ENCODE measurements around the gene ZCCHC7.
"Not testable (repeated sequence)": the region's sequence is repeated elsewhere in the genome, so short reads cannot be mapped to it uniquely, and the experiment has no call there.

ZCCHC7 gene

DNA sequence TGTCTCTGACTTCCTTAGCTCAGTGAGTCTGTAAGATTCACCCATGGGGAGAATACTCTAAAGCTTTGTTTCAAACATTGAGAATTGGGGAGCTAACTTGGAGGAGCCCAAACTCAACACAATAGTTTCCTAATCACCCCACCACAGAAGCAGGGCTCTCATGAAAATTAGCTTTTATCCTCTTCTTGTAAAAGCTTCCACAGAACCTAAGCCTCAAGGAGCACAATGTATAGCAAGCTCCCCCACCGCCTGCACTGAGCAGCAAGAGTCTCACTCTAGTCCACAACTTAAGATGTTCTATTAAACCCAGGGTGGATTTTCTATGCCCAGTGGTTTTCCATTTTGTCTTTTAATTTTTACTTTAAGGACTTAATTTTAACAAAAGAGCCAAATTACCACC is 253.2 kb downstream of the ZCCHC7 start:
- DNase-seq (ENCODE audit: low read depth in 2 of 2): no peak

DNA sequence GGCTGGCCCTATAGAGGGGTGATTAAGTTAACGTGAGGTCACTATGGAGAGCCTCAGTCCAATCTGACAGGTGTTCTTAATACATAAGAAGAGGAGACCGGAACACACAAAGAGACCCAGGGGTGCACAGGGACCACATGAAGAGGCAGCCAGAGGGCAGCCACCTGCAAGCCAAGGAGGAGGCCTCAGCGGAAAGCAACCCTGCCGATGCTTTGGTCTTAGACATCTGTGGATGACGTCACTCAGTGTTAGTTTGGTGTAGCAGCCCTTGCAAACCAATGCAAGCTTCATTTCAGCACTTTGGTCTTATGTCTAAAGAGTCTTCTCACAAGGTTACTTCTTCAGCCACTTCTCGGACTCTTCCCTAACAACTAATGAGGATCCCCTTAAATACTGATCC is 254.5 kb downstream of the ZCCHC7 start:
- no peak for DNase-seq (ENCODE audit: low read depth in 2 of 2)

DNA sequence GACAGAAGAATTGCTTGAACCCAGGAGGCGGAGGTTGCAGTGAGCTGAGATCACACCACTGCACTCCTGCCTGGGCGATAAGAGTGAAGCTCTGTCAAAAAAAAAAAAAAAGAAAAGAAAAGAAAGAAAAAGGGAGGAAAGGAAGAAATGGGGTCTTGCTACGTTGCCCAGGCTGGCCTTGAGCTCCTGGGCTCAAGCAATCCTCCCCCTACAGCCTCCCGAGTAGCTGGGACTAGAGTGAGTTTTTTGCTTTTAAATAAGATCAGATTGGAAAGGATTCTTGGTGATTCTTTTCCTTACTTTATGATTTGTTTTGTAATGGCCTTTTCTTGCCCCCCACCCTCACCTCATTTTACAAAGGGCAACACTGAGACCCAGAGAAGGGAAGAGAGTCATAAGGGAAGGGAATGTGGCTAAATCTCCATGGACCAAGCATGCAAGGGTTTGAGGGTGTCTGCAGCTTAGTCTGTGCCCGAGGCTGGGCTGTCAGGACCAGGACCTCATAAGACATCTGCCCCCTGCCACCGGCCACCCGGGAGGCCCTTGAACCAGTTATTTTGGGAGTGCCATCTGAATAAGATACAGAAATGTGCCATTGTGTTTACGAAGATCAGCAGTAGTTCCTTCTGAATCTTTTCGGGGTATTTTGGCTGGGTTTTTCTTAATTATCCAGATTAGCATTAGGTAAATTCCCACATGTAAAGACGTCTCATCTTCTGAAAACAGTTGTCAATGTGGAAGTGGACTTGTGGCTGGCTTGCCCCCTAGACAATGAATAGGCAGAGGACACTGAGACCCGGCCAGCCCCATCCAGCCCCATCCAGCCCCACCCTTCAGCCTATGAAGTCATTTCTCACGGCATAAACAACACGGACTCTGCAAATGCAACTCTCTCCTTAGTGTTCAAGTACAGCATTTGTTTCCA is 257.6 kb downstream of the ZCCHC7 start:
- no peak for DNase-seq (ENCODE audit: low read depth in 2 of 2)

DNA sequence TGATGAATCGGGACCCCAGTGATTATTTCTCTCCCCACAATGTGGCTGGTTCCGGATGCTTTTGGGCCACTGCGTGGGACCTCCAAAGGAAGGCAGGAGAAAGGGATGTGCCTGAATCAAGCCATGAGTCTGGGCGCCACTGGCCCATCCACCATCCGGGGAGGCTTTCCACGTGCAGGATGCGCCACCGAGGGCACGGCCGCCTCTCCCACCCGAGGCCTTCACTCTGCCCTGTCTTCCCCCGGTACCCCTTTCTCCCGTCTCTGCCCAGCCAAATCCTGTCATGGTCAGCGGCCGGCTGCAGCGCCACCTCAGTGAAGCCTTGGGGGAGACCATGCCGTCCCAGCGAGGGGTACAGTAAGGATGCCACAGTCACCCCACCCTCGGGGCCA is 258.2 kb downstream of the ZCCHC7 start:
- no peak for DNase-seq (ENCODE audit: low read depth in 2 of 2)

- no peak for DNase-seq (ENCODE audit: low read depth in 2 of 2)
These were observed 259.5 kb downstream of the ZCCHC7 start for GRCh38 chr9:37379835-37380234.

- DNase-seq (ENCODE audit: low read depth in 2 of 2): no peak
These were observed 260.2 kb downstream of the ZCCHC7 start for GRCh38 chr9:37380570-37380969.

DNA sequence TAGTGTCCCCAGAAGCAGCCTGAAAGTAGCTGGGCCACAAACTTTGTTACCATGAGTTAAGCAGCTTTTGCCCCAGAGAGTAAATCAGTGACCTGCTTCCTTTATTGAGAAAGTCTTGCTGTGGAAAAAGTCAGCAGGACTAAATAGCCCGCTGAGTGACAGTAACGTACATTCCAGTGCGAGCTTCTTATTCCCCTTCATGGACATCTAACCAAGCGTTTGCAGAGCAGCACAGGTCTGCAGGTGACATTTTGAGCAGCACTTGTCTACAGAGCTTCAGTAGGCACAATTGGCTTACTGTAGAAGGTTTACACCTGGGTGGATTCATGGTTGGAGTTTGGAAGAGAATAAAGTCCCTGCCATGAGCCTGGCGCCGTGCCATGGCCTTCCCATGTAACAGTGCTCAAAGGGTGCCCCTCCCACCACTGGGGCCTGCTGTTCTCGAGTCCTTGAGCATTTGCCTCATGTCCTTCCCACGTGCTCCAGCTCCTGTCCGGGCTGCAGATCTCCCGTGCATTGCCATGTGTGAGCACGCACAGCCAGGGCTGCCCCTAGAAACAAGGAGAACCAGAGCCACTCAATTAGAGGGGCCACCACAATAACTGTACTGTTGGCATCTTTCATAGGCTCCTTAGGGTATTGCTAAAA is 260.8 kb downstream of the ZCCHC7 start:
- no peak for DNase-seq (ENCODE audit: low read depth in 2 of 2)

- no peak for DNase-seq (ENCODE audit: low read depth in 2 of 2)
These were observed 262.0 kb downstream of the ZCCHC7 start for GRCh38 chr9:37382161-37382981.

GRCh38 chr9:37382982-37383357 is 262.6 kb downstream of the ZCCHC7 start:
- no peak for DNase-seq (ENCODE audit: low read depth in 2 of 2)

GRCh38 chr9:37383393-37383792 is 263.0 kb downstream of the ZCCHC7 start:
- DNase-seq (ENCODE audit: low read depth in 2 of 2): no peak

GRCh38 chr9:37383876-37384746 is 263.7 kb downstream of the ZCCHC7 start:
- no peak for DNase-seq (ENCODE audit: low read depth in 2 of 2)

GRCh38 chr9:37385286-37385685 is 264.9 kb downstream of the ZCCHC7 start:
- no peak for DNase-seq (ENCODE audit: low read depth in 2 of 2)

DNA sequence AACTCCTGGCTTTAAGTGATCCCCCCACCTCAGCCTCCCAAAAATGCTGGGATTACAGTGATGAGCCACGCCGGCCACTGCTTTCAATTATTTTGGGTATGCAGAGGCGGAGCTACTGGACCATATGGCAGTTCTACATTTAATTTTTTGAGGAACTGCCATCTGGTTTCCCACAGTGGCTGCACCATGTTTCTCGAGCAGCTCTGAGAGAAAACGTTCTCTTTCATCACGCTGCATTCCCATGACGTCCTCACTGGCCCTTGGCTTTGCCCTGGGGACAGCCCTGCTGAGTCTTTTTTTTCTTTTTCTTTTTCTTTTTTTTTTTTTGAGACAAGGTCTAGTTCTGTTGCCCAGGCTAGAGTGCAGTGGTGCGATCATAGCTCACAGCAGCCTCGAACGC is 266.6 kb downstream of the ZCCHC7 start:
- DNase-seq (ENCODE audit: low read depth in 2 of 2): no peak

GRCh38 chr9:37390759-37391158 is 270.4 kb downstream of the ZCCHC7 start:
- DNase-seq (ENCODE audit: low read depth in 2 of 2): no peak

GRCh38 chr9:37392272-37392671 is 271.9 kb downstream of the ZCCHC7 start:
- DNase-seq (ENCODE audit: low read depth in 2 of 2): no peak

DNA sequence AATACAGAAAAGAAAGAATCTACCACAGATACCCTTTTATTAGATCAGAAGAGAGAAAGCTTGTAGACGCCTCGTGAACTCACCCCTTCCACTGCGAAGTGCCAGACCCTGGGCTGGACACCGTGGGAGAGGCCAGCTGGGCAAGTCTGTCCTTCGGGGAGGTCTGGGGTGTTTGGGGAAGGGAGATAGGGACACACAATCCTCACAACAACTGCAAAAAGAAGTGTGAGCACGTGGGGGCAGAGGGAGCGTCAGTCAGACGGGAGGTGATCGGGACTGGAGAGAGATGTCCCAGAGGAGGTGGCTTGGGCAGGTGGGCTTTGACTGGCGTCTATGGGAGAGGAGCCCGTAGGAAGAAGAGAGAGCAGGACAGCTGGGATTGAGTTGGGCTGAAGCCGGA is 274.9 kb downstream of the ZCCHC7 start:
- DNase-seq (ENCODE audit: low read depth in 2 of 2): no peak

- DNase-seq (ENCODE audit: low read depth in 2 of 2): no peak
These were observed 275.3 kb downstream of the ZCCHC7 start for GRCh38 chr9:37395663-37396062.

DNA sequence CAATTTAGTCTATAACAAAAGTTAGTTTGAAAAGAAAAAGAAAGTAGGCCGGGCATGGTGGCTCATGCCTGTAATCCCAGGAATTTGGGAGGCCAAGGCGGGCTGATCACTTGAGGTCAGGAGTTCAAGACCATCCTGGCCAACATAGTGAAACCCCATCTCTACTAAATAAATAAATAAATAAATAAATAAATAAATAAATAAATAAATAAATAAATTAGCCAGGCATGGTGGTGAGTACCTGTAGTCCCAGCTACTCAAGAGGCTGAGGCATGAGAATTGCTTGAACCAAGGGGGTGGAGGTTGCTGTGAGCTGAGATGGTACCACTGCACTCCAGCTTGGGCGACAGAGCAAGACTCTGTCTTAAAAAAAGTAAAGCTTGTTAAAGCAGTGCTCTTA is 277.6 kb downstream of the ZCCHC7 start:
- not testable (repeated sequence) for DNase-seq (ENCODE audit: low read depth in 2 of 2)

DNA sequence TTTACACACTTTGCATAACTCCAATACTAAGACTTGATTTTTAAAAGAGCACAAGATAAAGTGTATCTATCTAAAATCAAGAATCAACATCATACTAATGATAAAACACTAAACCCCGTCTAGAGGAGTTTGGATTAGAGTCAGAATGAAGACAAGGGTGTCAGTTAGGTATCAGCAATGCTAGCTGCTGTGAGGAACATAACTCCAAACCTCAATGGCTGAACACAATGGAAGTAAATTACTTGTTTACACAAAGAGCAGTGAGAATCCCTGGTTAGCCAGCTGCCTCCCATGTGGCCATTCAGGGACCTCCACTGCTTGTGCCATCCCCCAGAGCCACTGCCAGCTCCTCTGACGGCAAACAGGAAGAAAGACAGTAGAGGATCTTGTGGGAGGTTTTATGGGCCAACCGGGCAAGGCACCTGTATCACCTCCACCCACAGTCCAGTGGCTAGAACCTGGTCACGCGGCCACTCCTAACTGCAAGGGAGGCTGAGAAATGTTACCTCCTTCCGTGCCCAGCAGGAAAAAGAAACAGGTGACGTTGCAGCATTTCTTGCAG is 278.2 kb downstream of the ZCCHC7 start:
- no peak for DNase-seq (ENCODE audit: low read depth in 2 of 2)

DNA sequence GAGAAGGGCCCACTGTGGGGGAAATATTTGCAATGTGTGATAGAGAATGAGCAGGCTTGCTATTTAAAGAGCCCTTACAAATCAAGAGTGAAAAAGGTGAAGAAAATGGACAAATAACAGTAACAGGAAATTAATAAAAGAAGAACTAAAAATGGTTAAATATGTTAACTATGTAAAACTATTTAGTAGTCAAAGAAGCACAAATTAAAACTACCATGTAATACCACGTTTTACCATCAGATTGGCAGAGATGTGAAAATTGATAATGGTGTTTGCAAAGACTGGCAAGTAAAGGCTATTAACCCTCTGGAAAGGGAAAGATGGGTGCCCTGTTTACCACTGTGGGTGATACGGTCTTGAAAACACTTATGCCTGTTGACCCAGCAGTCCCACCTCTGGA is 279.0 kb downstream of the ZCCHC7 start:
- no peak for DNase-seq (ENCODE audit: low read depth in 2 of 2)

DNA sequence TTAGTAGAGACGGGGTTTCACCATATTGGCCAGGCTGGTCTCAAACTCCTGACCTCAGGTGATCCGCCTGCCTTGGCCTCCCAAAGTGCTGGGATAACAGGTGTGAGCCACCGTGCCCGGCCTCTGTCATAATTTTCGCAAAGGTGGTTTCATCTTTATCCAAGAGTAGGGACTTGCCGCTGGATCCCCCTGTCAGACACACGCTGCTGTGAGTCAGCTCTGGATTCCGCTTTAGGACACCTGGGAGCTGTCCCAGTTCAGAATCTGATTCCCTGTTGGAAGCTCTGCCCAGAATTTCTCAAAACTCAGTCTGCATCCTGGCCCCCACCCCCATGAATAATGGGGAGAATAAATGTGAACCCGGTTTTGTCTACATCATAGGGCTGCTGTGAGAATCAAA is 284.2 kb downstream of the ZCCHC7 start:
- no peak for DNase-seq (ENCODE audit: low read depth in 2 of 2)
